DMS153 (cell line): ENCODE results near the gene IMMT.

ENCODE experiments used
- DNase-seq: peaks from one replicate; lab custom pipeline; 2025; lab: John Stamatoyannopoulos, UW

The IMMT gene

DNA sequence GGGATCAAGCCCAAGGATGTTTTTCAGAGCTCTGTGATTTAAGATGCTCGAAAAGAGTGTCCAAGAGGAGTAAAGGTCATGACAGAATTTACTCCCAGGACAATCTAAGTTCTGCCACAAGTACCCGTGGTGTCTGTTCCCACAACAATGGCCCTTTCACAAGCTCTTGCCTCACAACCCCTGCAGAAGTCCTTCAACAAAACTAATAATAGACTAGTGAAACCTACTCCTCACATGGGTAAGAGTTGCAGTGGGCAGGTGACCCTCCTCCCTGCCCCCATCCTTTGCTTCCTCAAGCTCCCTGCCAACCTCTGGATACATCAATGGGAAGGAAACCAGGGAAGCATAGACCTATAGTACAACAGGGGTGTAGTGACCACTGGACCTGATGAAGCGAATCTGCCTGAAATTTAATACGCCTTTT lies 54.3 kb downstream of the IMMT start:
- DNase-seq: no peak

DNA sequence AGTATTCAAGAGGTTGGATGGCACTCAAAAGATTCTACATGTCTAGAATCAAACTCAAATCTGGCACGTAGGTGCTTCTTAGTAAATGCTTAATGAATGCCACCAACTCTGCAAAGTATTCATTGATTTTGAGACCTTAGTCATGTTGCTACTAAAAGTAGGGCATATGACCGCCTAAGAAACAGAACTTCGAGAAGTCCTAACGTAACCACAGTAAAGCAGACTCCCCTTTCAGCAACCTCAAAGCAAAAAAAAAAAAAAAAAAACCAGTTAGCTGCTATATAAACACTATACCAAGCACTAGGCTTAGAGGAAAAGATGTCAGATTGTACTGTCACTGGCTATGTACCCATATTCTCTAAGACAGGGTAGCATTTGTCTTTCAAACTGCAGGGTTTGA lies 55.3 kb downstream of the IMMT start:
- no peak for DNase-seq

DNA sequence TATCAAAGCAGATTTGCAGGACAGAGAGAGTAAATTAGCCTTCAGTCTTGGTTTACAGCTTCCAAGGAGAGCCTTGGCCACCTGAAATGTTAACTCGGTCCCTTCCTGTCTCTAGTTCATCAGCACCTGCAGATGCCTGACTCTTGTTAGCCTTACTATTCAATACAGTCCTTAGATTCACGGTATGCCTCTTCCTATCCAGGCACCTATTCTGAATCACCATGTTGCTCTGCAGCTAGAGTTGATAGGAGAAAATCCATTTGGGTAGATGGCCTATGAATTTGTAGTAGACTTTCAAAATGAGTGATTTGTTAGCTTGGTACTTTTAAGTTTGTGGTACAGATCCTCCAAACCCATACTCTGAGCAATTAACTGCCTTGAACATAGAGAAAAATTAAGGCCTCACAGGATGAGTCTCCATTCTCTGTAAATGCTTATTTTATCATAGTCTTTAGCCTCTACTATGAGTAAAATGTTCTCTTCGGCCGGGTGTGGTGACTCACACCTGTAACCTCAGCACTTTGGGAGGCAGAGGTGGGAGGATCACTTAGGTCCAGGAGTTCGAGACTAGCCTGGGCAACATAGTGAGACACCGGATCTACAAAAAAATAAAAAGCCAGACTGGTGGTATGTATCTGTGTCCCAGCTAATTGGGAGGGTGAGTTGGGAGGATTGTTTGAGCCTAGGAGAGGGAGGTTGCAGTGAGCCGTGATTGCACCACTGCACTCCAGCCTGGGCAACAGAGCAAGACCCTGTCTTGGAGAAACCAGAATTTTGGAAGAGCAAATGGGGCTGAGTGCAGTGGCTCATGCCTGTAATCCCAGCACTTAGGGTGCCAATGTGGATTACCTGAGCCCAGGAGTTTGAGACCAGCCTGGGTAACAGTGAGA lies 56.3 kb downstream of the IMMT start:
- no peak for DNase-seq

DNA sequence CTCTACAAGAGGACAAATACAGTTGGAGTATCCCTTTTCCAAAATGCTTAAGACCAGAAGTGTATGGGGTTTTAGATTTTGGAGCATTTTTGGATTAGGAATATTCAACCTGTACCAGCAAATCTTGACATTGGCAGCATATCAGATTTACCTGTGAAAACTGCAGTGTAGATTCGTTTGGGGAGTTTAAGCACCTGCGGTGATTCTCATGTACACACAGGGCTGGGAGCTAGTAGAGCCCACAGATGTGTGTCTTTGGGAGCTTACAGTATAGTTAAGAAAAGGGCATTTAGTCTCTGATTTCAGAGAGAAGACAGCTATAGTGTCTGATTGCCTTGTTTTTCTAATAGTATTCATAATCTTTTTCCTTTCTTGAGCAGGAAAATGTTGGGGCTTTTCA lies 59.1 kb downstream of the IMMT start:
- no peak for DNase-seq

DNA sequence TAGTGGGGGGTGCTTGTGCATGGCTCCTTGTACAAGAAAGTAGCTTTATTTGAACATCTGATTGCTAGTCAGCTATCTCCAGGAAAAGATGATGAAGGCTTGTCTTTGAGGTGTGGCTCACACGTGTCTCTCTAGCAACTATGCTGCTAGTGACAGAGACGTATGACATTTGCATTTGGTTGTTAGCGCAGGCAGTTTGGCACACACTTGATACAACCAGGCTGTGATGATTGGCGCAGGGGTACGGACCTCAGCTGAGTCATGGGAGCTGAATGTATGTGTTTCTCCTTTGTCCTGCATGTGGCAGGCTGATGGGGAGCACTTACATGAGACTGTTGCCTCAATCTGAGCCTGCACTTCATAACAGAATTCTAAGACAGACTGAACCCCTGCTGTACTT lies 59.6 kb downstream of the IMMT start:
- DNase-seq: no peak

DNA sequence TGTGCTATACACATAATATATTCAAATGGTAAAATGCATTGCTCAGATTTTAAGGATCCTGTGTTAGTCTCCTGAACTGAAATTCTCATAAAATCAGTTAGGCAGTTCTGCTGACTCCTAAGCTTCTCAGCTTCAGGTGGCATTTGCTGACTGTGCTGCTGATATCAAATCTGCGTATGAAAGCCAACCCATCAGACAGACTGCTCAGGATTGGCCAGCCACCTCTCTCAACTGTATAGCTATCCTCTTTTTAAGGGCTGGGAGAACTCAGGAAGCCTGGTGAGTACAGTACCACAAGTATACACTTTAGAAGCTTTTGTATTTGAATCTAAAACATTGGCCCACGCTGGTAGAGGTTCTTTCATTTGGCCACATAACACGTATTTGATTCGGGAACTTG lies 60.6 kb downstream of the IMMT start:
- no peak for DNase-seq

DNA sequence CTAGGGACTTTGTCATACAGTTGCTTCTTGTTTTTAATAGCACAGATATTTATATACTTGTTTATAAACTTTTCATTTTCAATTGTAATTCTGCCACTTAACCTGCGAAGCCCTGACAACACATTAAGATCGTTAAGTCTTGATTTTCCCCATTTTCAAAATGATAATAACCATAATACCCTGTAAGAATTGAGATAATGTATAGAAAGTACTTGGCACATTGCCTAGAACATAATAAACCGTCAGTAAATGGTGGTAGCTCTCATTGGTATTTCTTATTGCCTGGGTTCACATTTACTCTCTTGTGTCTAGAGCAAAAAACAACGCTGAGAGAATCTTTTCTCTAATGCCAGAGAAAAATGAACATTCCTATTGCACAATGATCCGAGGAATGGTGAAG lies 70.6 kb downstream of the IMMT start:
- no peak for DNase-seq

DNA sequence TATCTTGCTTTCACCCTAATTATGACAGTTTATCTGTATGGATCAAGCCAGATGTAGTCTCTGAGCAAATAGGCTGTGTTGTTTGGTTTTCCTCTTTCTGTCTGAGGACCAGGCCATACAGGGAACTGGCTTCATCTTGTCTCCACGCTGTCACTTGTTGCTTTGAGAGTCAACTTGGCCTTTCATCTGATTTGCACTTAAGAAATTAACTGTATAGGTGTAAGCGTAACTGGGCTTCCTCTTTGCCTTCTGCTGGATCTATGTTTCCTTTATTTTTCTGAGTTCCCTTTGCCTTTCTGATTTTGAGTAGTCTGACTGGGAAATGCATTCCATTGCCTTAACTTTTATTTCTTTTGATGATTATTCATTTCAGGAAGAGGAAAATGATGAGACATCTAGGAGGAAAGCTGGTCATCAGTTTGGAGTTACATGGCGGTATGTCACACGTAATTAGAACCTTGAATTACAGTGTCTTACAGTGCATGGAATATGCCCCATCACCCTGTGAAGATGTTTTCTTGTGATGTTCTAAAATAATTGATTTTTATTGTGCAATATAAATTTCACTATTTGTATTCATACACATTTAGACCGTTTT lies 71.8 kb downstream of the IMMT start:
- no peak for DNase-seq

DNA sequence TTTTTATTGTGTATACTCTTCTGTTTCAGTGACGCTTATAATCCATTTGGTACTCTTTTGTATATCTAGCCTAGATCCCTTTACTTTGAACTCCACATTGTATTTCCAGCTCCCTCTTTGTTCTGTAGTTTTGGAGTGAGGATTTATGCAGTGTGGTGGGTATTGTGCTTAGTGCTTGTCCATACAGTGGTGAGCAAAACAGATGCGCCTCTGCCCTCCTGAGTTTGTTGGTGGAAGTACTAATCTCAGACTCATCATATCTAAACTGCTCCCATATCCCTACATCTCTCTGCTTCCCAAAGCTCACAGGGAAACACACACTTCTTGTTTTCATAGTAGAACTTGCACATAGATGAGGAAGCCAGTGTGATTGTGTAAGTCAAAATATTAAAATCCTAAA lies 77.1 kb downstream of the IMMT start:
- DNase-seq: no peak

DNA sequence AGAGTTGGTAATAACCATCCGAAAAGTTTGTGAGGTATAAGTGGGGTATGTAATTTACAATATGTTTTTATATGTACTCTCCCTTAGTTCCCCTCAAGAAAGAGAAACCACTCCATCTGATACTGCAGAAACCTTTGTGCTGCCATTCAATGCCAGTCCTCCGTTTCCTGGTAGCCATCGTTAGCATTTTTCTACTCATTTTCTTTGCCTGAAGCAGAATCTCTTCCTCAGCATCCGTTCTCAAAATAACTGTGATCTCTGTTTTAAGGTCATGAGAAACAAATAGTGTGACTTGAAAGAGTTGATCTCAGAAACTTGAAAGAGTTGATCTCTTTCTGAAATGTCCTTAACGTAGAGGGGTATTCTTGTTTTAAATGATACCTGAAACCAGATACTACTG lies 88.2 kb downstream of the IMMT start:
- DNase-seq: no peak

DNA sequence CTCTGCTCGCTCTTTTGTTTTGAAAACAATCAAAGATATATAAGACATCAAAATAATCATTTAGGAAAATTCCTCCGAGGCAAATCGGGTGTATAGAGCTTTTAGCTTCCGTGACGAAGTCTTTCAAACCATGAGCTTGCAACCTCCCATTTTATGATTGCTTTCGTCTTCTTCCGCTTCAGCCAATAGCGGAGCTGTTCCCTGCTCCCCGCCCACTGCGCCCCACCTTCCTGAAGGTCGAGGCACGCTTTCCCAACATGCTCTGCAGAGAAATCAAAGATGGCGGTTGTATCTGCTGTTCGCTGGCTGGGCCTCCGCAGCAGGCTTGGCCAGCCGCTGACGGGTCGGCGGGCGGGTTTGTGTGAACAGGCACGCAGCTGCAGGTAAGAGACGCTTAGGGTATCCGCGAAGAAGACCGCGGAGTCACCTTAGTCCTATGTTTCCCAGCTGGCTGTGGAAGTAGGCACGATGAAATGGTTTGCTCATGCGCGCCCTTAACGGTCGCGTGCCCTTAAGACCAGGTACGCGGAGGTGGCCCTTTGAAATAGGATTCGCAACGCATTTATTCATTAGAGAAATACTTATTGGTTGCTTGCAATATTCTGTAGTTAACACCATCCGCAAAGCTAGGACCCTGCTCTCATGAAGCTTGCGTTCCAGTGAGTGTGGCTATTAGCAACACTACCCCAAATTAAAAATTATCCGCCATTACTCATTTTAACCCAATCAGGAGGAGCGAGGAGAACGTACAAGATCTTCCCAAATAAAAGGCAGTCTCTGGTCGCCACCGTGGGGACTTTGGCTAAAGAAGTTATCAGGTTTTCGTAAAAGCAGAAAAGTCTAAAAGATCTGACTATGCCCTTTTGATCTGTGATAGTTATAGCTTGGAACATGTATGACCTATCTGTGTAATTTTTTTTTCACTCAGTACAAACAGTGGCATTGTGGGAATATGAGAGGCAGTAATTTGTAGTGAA lies 89.0 kb downstream of the IMMT start, which contains the start of gene PTCD3:
Gene PTCD3 (plus strand): TSS at position 267 of the 977 bp plus-strand sequence. CDS start 13 bp downstream, at position 280.
- peak; percentile 91 for DNase-seq

DNA sequence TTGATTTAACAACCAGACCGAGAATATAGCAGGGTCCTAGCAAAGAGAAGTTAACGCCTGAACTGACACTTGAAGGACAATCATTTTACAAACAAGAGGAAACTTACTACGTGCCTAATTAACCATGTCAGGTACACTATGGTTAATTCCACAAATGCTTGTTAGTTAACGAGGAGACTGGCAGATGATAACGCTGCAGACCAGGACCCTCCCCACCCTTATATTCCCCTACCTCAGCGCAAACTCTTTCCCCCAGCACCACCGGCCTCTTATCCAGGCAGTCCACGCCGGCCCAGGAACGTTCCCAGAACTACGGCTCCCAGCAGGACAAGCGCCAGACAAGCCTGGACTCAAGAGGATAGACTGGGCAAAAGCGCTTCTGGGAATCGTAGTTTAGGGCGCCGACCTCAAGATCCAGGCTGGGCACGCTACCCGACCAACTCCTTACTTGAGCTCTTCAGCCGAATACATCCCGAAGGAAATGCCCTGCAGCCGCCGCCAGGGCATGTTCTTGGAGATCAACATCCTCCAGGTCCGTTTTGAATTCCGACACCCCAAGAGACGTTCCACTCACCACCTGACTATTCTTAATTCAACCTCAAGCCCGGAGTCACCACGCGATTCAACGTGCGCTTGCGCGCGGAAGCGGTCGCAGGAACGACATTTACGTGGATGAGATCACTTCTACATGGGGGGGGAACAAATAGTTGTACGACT lies 89.9 kb downstream of the IMMT start, which contains the start of gene POLR1A:
Gene POLR1A (minus strand): TSS at position 635 of the 717 bp plus-strand sequence. CDS start 110 bp downstream, at position 525.
- peak; percentile 84 for DNase-seq

DNA sequence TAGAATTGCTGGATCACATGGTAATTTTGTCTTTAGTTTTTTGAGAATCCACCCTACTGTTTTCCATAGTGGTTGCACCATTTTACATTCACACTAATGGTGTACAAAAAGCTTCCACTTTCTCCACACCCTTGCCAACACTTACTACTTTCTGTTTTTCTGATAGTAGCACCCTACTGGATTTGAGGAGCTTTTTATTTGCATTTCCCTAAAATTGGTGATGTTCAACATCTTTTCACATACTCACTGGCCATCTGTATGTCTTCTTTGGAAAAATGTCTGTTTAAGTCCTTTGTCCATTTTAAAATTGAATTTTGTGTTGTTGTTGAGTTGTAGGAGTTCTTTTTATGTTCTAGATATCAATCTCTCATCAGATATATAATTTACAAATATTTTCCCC lies 93.1 kb downstream of the IMMT start:
- no peak for DNase-seq

DNA sequence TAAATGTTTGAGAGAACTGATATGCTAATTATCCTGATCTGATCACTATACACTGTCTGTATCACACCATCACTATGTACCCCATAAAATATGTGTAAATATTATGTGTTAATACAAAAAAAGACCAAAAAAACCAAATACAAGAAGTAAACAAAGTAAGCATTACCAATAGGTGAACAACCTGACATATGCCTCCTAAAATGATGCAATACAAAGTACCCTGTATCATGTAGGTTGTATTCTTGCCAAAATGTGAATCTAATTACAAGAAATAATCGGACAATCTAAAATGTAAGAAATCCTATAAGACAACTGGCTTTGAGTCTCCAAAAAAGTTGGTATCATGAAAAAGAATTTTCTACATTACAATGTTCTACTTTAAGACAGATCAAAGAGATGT lies 97.3 kb downstream of the IMMT start:
- DNase-seq: no peak

DNA sequence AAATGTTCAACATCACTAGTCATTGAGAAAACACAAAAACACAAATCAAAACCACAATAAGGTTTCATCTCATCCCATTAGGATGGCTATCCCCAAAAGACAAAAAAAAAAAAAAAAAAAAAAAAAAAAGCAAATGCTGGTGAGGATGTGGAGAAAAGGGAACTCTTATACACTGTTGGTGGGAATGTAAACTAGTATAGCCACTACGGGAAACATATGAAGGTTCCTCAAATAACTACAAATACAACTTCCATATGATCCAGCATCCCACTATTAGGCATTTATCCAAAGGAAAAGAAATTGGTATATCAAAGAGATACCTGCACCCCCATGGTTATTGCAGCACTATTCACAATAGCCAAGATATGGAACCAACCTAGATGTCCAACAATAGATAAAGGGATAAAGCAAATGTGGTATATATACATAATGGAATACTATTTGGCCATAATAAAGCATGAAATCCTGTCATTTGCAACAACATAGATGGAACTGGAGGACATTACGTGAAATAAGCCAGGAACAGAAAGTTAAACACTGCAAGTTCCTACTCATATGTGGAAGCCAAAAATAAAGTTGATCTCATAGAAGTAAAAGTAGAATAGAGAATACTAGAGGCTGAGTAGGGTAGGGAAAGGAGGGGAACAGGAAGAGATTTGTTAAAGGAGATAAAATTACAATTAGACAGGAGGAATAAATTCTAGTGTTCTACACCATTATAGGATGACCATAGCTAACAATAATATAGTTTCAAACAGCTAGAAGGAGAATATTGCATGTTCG lies 98.0 kb downstream of the IMMT start:
- no peak for DNase-seq

DNA sequence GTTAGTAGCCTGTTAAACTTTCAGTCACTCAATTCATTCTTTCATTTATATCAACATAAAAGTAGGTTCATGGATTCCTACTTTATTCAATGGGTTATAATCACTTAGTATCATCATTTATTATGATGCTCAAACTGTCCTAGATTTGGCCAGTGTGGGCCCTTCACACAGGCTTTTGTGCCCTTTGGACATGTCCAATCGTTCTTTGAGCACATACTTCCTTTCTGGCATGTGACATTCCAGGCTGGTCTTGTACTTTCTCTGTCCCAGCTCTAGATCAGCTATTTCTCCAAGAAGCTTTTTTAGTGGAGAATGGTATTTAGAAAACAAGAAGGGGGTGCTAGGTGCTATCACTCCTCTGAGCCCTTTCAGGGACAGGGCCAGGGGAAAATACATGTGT lies 101.0 kb downstream of the IMMT start:
- no peak for DNase-seq
